GM13977 (cell line): ENCODE results near the gene MAP2K1.

Source experiments
- DNase-seq: peaks from one replicate; pipeline ENCODE4 v3.0.0; 2012; ENCODE audit warnings: low spot score
- CTCF ChIP-seq: IDR thresholded peaks from 2 replicates; pipeline ENCODE4 v1.5.1; 2012; ENCODE audit warnings: mild to moderate bottlenecking, control low read depth; ENCODE audit not compliant: insufficient read depth; ENCODE audit errors: extremely low read depth, missing control alignments
- in situ Hi-C: fragments of 300-500 bp; cut with MboI; formaldehyde crosslinking; loops from one replicate; pipeline ENCODE4 v1.12.0; 2022; ENCODE audit warnings: low sequenced_read_pairs, low pct_unique_long_range_greater_than_20kb, mixed read lengths, inconsistent platforms; ENCODE audit not compliant: unreplicated experiment

The MAP2K1 gene

GRCh38 chr15:66482539-66482938 is 95.8 kb downstream of the MAP2K1 start:
- TF ChIP-seq CTCF: no peak
- in situ Hi-C loops: no loop called here
- no peak for DNase-seq

- TF ChIP-seq CTCF: no peak
- in situ Hi-C loops: no loop called here
- DNase-seq: no peak
Measured at GRCh38 chr15:66483131-66483566, 96.4 kb downstream of the MAP2K1 start.

- in situ Hi-C loops: no loop called here
- TF ChIP-seq CTCF: no peak
- no peak for DNase-seq
Measured at GRCh38 chr15:66484539-66485112, 97.9 kb downstream of the MAP2K1 start.

GRCh38 chr15:66486887-66487286 is 100.2 kb downstream of the MAP2K1 start:
- no peak for TF ChIP-seq CTCF
- in situ Hi-C loops: no loop called here
- DNase-seq: no peak

- in situ Hi-C loops: no loop called here
- DNase-seq: no peak
- TF ChIP-seq CTCF: no peak
Measured at GRCh38 chr15:66488525-66488924, 101.8 kb downstream of the MAP2K1 start.

GRCh38 chr15:66489179-66489791 is 102.6 kb downstream of the MAP2K1 start:
- TF ChIP-seq CTCF: no peak
- in situ Hi-C loops: no loop called here
- no peak for DNase-seq
